IMR-90 (cell line): ENCODE measurements around the gene MFSD2A. TPM values are rescaled to one million over a fixed set of nuclear protein-coding genes. Genes with fewer than 3 reads are reported as not detected.

Experiments
- ATAC-seq: fragments of 200-7000 bp; cut with Tn5 transposase; 2 replicates; pipeline ENCODE4 v1.9.1; 2020; ENCODE audit warnings: low read depth, mild to moderate bottlenecking, moderate library complexity
- BruUV-seq: library from RNA; stranded (reverse); fragments of 400-500 nt; replicated peaks from 2 replicates; lab custom pipeline; 2021; lab: Mats Ljungman, UMichigan
- CTCF ChIA-PET: fragments of 300-600 bp; formaldehyde crosslinking; extraction: SDS; loops from one replicate; lab custom pipeline; 2021; ENCODE audit warnings: antibody characterized with exemption; lab: Yijun Ruan, JAX
- POLR2A ChIA-PET: fragments of 300-600 bp; sonication (Branson Sonifier 250); formaldehyde crosslinking; loops from one replicate; lab custom pipeline; 2022; ENCODE audit warnings: antibody characterized with exemption; ENCODE audit not compliant: unreplicated experiment; lab: Charles Lee
- DNase-seq: peaks from one replicate; pipeline ENCODE4 v3.0.0; 2013
- H2AFZ ChIP-seq: replicated peaks from 2 replicates; pipeline ENCODE3; 2013; ENCODE audit warnings: low read length, mild to moderate bottlenecking; ENCODE audit not compliant: poor library complexity
- H2AK5ac ChIP-seq: 2 replicates; pipeline ENCODE4 v1.6.1; 2013; ENCODE audit warnings: low read depth, low read length, inconsistent platforms
- H2AK9ac ChIP-seq: replicated peaks from 2 replicates; pipeline ENCODE3; 2013; ENCODE audit warnings: mild to moderate bottlenecking, low read depth, low read length, moderate library complexity; ENCODE audit not compliant: poor library complexity
- H2BK120ac ChIP-seq: 2 replicates; pipeline ENCODE4 v1.6.1; 2013; ENCODE audit warnings: low read depth, low read length, inconsistent platforms
- H2BK15ac ChIP-seq: 3 replicates; pipeline ENCODE4 v1.6.1; 2013; ENCODE audit warnings: low read depth, low read length, inconsistent platforms
- H2BK20ac ChIP-seq: 2 replicates; pipeline ENCODE4 v1.6.1; 2013; ENCODE audit warnings: low read depth, mild to moderate bottlenecking, inconsistent platforms, low read length, moderate library complexity
- H2BK5ac ChIP-seq: 2 replicates; pipeline ENCODE4 v1.6.1; 2013; ENCODE audit warnings: mild to moderate bottlenecking, low read depth, low read length, inconsistent platforms; ENCODE audit not compliant: poor library complexity, severe bottlenecking
- H3K14ac ChIP-seq: replicated peaks from 2 replicates; pipeline ENCODE4 v1.6.1; 2013; ENCODE audit warnings: low read depth, low read length, inconsistent platforms
- H3K18ac ChIP-seq: 2 replicates; pipeline ENCODE4 v1.6.1; 2013; ENCODE audit warnings: low read depth, low read length, control low read depth
- H3K23ac ChIP-seq: 2 replicates; pipeline ENCODE4 v1.6.1; 2013; ENCODE audit warnings: low read depth, low read length, inconsistent platforms
- H3K27ac ChIP-seq: 2 replicates; pipeline ENCODE4 v1.5.1; 2013; ENCODE audit warnings: mild to moderate bottlenecking, control low read depth, low read length; ENCODE audit not compliant: insufficient read depth
- H3K27me3 ChIP-seq: 2 replicates; pipeline ENCODE4 v1.6.1; 2013; ENCODE audit warnings: low read length; ENCODE audit not compliant: control insufficient read depth, insufficient read depth
- H3K36me3 ChIP-seq: 2 replicates; pipeline ENCODE4 v1.6.1; 2013; ENCODE audit warnings: low read length, mixed read lengths; ENCODE audit not compliant: control insufficient read depth, insufficient read depth
- H3K4ac ChIP-seq: 2 replicates; pipeline ENCODE4 v1.6.1; 2013; ENCODE audit warnings: low read depth, low read length, inconsistent platforms
- H3K4me1 ChIP-seq: 2 replicates; pipeline ENCODE4 v1.6.1; 2013; ENCODE audit warnings: low read length, mixed read lengths; ENCODE audit not compliant: control insufficient read depth, insufficient read depth
- H3K4me2 ChIP-seq: 2 replicates; pipeline ENCODE4 v1.6.1; 2013; ENCODE audit warnings: low read depth, mild to moderate bottlenecking, control low read depth, low read length, moderate library complexity
- H3K4me3 ChIP-seq: 2 replicates; pipeline ENCODE4 v1.5.1; 2013; ENCODE audit warnings: low read depth, mild to moderate bottlenecking, control low read depth, low read length, moderate library complexity; ENCODE audit not compliant: insufficient read depth
- H3K56ac ChIP-seq: 2 replicates; pipeline ENCODE4 v1.6.1; 2013; ENCODE audit warnings: low read length, inconsistent platforms; ENCODE audit not compliant: insufficient read depth; ENCODE audit errors: extremely low read depth
- H3K79me1 ChIP-seq, 2 experiments: 2 replicates each; pipeline ENCODE4 v1.6.1; 2013; ENCODE audit warnings: low read length in 2 of 2, inconsistent platforms in 1 of 2, low read depth in 1 of 2
- H3K9ac ChIP-seq: 2 replicates; pipeline ENCODE4 v1.6.1; 2013; ENCODE audit warnings: low read depth, low read length, control low read depth
- H3K9me1 ChIP-seq: 2 replicates; pipeline ENCODE4 v1.6.1; 2013; ENCODE audit warnings: low read length, inconsistent platforms; ENCODE audit not compliant: insufficient read depth
- H3K9me3 ChIP-seq: 2 replicates; pipeline ENCODE4 v1.6.1; 2013; ENCODE audit warnings: low read length; ENCODE audit not compliant: control insufficient read depth, insufficient read depth
- H4K20me1 ChIP-seq: 2 replicates; pipeline ENCODE4 v1.6.1; 2013; ENCODE audit warnings: low read length, inconsistent platforms; ENCODE audit not compliant: insufficient read depth
- H4K5ac ChIP-seq: 2 replicates; pipeline ENCODE4 v1.6.1; 2013; ENCODE audit warnings: mild to moderate bottlenecking, low read depth, low read length, control low read depth
- H4K8ac ChIP-seq, 2 experiments: 2 replicates each; pipeline ENCODE4 v1.6.1; 2013; ENCODE audit warnings: low read depth in 2 of 2, low read length in 2 of 2, control low read depth in 1 of 2, inconsistent platforms in 1 of 2
- H4K91ac ChIP-seq: 2 replicates; pipeline ENCODE4 v1.6.1; 2013; ENCODE audit warnings: low read depth, low read length, inconsistent platforms; ENCODE audit not compliant: insufficient read depth
- BHLHE40 ChIP-seq: fragments of 150-350 bp; IDR thresholded peaks from 2 replicates; pipeline ENCODE4 v1.6.1; 2016; ENCODE audit warnings: mild to moderate bottlenecking, low read depth, low read length
- CHD1 ChIP-seq: IDR thresholded peaks from 2 replicates; pipeline ENCODE4 v1.6.1; 2012; ENCODE audit warnings: low read depth, low read length, improper control_type of control experiment
- FOS ChIP-seq: fragments of 150-350 bp; IDR thresholded peaks from 2 replicates; pipeline ENCODE4 v1.6.1; 2016; ENCODE audit warnings: low read depth, low read length
- MAFK ChIP-seq: IDR thresholded peaks from 2 replicates; pipeline ENCODE4 v1.6.1; 2012; ENCODE audit warnings: low read depth, low read length, improper control_type of control experiment
- MAZ ChIP-seq: IDR thresholded peaks from 2 replicates; pipeline ENCODE4 v1.6.1; 2012; ENCODE audit warnings: low read depth, mild to moderate bottlenecking, low read length, improper control_type of control experiment, moderate library complexity, borderline replicate concordance
- MXI1 ChIP-seq: IDR thresholded peaks from 2 replicates; pipeline ENCODE4 v1.6.1; 2012; ENCODE audit warnings: low read depth, mild to moderate bottlenecking, low read length, moderate library complexity, borderline replicate concordance
- NFE2L2 ChIP-seq: fragments of 150-350 bp; IDR thresholded peaks from 2 replicates; pipeline ENCODE4 v1.6.1; 2016; ENCODE audit warnings: low read depth, mild to moderate bottlenecking, low read length
- POLR2A ChIP-seq: IDR thresholded peaks from 2 replicates; pipeline ENCODE4 v1.6.1; 2012; ENCODE audit warnings: mild to moderate bottlenecking, low read depth, low read length
- RAD21 ChIP-seq: IDR thresholded peaks from 2 replicates; pipeline ENCODE4 v1.6.1; 2012; ENCODE audit warnings: low read length, improper control_type of control experiment
- RCOR1 ChIP-seq: IDR thresholded peaks from 2 replicates; pipeline ENCODE4 v1.6.1; 2012; ENCODE audit warnings: mild to moderate bottlenecking, low read length, improper control_type of control experiment; ENCODE audit not compliant: insufficient replicate concordance
- RFX5 ChIP-seq: IDR thresholded peaks from 2 replicates; pipeline ENCODE4 v1.8.0; 2012; ENCODE audit warnings: low read depth, mild to moderate bottlenecking, low read length, moderate library complexity
- SMC3 ChIP-seq: fragments of 150-350 bp; IDR thresholded peaks from 2 replicates; pipeline ENCODE4 v1.6.1; 2016; ENCODE audit warnings: low read depth, mild to moderate bottlenecking, antibody characterized with exemption, low read length, moderate library complexity
- USF2 ChIP-seq: fragments of 150-350 bp; IDR thresholded peaks from 2 replicates; pipeline ENCODE4 v1.6.1; 2017; ENCODE audit warnings: mild to moderate bottlenecking, antibody characterized with exemption, low read length, low read depth
- WGBS, 2 experiments: methylation state at CpG; one replicate each; pipeline versions ENCODE4 v1.1.5 to v1.1.7; 2013; ENCODE audit warnings: missing lambda C conversion rate in 2 of 2; ENCODE audit not compliant: insufficient read length in 1 of 2; ENCODE audit errors: extremely low coverage in 2 of 2; 5-methylcytosine and 5-hydroxymethylcytosine counted together
- dilution Hi-C: fragments of 300-500 bp; cut with HindIII; formaldehyde crosslinking; loops from one replicate; pipeline ENCODE4 v1.14.3; 2018; ENCODE audit warnings: low sequenced_read_pairs; ENCODE audit not compliant: unreplicated experiment
- in situ Hi-C: fragments of 300-500 bp; cut with MboI; formaldehyde crosslinking; loops from 3 replicates; pipeline ENCODE4 v1.14.3; 2019; ENCODE audit warnings: low sequenced_read_pairs, inconsistent platforms, mixed read lengths
- intact Hi-C: fragments of 100-400 bp; cut with micrococcal nuclease; formaldehyde crosslinking; loops from 2 replicates; pipeline ENCODE4 v1.10.0; 2022
- polyA plus RNA-seq, 3 experiments: library from polyadenylated mRNA; depleted of rRNA; stranded (reverse); fragments of >200 nt; gene quantifications; 2 replicates each; pipeline ENCODE4 v1.2.3, GENCODE V29; 2012; ENCODE audit warnings: low replicate concordance in 1 of 3
- total RNA-seq: library from RNA; depleted of rRNA; stranded (reverse); fragments of >200 nt; gene quantifications from 2 replicates; pipeline ENCODE4 v1.2.3, GENCODE V29; 2012
- TF ChIP-seq, protein P1 (sequence below): conservative IDR thresholded peaks from 2 replicates; pipeline ENCODE4 v1.5.1; 2012; ENCODE audit warnings: mild to moderate bottlenecking, low read depth, low read length, improper control_type of control experiment
- TF ChIP-seq, protein P2 (sequence below): fragments of 150-350 bp; IDR thresholded peaks from 2 replicates; pipeline ENCODE4 v1.6.1; 2016; ENCODE audit warnings: low read depth, mild to moderate bottlenecking, low read length, moderate library complexity, borderline replicate concordance

MFSD2A gene
- total and polyA plus RNA-seq, 2 of the 4 experiments (the other 2 are of a cell fraction), result 5.7 to 7.3 TPM

- Histone ChIP-seq H3K4me1 (no peaks in the 10 kb centered on the region), H4K20me1 (no peaks in the 10 kb centered on the region), H2BK15ac (no peak overlapping the region), H3K27me3 (no peaks in the 10 kb centered on the region), H3K9me1 (no peaks in the 10 kb centered on the region), H4K5ac (no peak overlapping the region), H3K4me2 (no peak overlapping the region), H3K23ac (no peak overlapping the region), H2BK120ac (no peak overlapping the region), H3K14ac (no peak overlapping the region), H3K27ac (no peak overlapping the region), H3K79me1 (no peaks in the 10 kb centered on the region), H2AK9ac (peak overlapping the region; percentile 87), H4K91ac (no peak overlapping the region), H3K18ac (no peak overlapping the region), H3K9ac (no peak overlapping the region), H3K4me3 (no peak overlapping the region), H3K9me3 (no peaks in the 10 kb centered on the region), H3K36me3 (no peaks in the 10 kb centered on the region), H2AFZ (peak overlapping the region; percentile 74), H4K8ac (no peak overlapping the region), H3K4ac (no peak overlapping the region), H2AK5ac (no peak overlapping the region), H2BK5ac (no peak overlapping the region), H2BK20ac (no peak overlapping the region), H3K56ac (no peak overlapping the region)
- DNase-seq (peak; percentile 56), ATAC-seq (peak; percentile 87)
- BruUV-seq, result no TSS peak
- dilution Hi-C loops (no loop called here), in situ Hi-C loops (loop anchor here (5.0 kb wide), 2 partner anchors 51 to 151 kb away; no protein-coding TSS in a partner anchor), intact Hi-C loops (loop anchor here (1.0 to 5.0 kb wide), 4 partner anchors 54 to 157 kb away; partner anchors contain the start of gene MYCL)
- TF ChIP-seq RAD21 (peak; percentile 97), MAFK (no peak), SMC3 (peak; percentile 98), NFE2L2 (no peak), RFX5 (no peak), USF2 (no peak), CHD1 (no peak), MAZ (no peak), POLR2A (no peak), FOS (no peak), MXI1 (no peak), RCOR1 (no peak), BHLHE40 (no peak)
- TF ChIP-seq, protein P1, sequence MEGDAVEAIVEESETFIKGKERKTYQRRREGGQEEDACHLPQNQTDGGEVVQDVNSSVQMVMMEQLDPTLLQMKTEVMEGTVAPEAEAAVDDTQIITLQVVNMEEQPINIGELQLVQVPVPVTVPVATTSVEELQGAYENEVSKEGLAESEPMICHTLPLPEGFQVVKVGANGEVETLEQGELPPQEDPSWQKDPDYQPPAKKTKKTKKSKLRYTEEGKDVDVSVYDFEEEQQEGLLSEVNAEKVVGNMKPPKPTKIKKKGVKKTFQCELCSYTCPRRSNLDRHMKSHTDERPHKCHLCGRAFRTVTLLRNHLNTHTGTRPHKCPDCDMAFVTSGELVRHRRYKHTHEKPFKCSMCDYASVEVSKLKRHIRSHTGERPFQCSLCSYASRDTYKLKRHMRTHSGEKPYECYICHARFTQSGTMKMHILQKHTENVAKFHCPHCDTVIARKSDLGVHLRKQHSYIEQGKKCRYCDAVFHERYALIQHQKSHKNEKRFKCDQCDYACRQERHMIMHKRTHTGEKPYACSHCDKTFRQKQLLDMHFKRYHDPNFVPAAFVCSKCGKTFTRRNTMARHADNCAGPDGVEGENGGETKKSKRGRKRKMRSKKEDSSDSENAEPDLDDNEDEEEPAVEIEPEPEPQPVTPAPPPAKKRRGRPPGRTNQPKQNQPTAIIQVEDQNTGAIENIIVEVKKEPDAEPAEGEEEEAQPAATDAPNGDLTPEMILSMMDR, result peak; percentile 95
- TF ChIP-seq, protein P2, sequence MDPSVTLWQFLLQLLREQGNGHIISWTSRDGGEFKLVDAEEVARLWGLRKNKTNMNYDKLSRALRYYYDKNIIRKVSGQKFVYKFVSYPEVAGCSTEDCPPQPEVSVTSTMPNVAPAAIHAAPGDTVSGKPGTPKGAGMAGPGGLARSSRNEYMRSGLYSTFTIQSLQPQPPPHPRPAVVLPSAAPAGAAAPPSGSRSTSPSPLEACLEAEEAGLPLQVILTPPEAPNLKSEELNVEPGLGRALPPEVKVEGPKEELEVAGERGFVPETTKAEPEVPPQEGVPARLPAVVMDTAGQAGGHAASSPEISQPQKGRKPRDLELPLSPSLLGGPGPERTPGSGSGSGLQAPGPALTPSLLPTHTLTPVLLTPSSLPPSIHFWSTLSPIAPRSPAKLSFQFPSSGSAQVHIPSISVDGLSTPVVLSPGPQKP, result no peak
- ChIA-PET CTCF (interaction anchor here (0.6 to 2.0 kb wide), 8 partner anchors 18 to 663 kb away, joined by 3 to 11 read pairs (median 4); partner anchors contain the start of gene MYCL), POLR2A (no interaction called here)
- 0% methylated on average over 1 of the region's 9 CpGs; no CpG with 5 or more reads in 1 of the 2 experiments for WGBS, 2 experiments
Observed at GRCh38 chr1:39973503-39974135, 18.7 kb downstream of the MFSD2A start.
